GM21526 (cell line): Measurements from ENCODE around the gene LLGL1.
"Not testable (repeated sequence)": the region's sequence is repeated elsewhere in the genome, so short reads cannot be mapped to it uniquely, and the experiment has no call there.

Experiments used
- ATAC-seq: cut with Tn5 transposase; IDR thresholded peaks from one replicate; pipeline ENCODE4 v1.9.1; 2021; ENCODE audit warnings: moderate library complexity; ENCODE audit not compliant: unreplicated experiment, low FRiP score

The LLGL1 gene

DNA sequence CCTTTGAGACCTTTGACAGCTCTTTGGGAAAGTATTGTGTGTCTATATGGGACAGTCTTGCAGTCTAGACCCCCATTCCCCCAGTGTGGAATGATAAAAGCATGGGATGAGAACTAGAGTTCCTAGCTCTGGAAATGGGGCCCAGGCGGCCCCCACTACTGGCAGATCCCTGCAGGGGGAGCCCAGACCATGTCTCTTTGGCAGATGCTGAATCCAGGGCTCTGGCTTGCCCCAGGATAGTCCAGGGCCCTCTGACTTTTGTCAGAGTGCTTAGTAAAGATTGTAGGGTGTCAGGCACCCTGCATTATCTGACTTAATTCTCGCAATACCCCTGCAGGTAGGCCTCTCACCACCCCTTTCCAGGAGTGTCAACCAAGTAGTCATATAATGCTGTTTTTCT is 33.5 kb upstream of the LLGL1 start:
- no peak for ATAC-seq

DNA sequence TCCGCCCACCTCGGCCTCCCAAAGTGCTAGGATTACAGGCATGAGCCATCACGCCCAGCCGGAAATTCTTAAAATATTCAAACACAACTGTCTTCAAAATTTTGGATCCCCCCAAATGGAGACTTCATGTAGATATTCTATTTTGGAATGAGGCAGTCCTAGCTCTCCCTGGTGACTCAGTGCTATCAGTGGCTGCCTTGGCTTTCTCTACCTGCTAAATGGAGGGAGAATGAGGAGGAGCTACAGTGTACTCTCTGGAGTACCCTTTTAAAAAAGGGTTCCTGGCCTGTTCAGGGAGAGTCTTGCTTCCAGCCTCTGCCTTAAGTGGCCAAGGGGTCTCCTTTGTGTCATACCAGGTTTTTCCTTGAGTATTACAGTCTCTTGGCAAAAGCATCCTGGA is 31.0 kb upstream of the LLGL1 start:
- ATAC-seq, result no peak

DNA sequence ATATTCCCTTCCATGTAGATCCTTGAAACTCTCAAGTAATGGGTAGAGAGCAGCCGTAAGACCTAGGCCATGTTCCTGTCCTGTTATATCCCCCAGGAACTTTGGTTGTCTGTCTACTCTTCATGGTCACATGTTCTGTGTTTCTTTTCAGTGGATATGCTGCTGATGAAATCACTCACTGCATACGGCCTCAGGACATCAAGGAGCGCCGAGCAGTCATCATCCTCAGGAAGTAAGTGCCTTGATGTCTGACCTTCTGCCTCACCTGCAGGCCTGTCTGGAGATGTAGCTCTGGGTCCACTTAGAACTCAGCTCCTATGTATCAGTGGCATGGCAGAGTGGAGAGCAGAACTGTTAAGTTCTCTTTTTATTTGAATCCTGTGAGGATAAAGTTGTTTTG is 30.6 kb upstream of the LLGL1 start:
- ATAC-seq, result no peak

DNA sequence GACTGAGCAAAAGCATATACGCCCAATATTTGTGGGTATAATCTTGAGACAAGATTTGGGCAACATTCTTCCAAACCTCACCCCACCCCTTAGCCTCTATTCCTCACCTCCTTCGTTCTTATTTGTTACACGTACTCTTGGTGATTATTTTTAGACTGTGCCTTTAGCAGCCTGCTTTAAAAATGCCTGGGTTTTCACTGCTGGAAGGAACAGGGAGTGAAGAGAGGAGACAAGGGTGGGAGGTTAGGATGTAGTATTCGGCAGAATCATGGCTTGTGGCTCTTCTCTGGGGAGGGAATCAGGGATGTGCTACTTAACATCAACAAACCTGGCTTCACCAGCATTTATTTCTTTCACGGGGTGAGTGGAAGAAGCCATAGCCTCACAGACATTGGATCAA is 30.2 kb upstream of the LLGL1 start:
- no peak for ATAC-seq

DNA sequence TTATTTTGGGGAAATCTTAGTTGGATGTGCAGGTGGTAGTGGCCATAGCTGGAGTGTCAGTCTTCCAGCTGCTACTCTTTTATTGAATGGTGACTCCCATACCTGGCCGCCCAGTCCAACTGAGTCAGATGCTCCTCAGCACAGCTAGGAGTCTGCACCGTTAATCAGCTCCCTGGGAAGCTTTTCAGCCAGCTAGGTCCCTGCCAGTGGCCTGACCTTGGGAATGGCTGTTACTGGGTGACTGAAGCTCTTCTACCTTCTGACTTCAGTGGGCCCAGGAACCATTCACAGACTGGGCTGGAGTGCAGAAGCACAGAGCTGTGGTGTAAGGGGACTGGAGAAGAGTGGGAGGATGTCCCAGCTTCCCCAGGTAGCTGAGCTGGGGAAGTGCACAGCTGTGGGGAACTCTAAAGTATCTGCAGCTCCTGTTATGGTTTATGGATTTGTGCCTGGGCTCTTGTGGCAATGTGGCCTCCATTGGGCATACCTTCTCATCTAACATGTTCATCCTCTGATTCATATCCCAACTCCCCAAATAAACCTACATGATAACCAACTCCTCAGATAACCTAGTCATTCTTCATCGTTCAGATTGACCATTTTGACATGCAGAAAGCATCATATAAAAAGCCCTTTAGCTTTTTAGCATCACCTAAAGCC is 27.8 kb upstream of the LLGL1 start:
- no peak for ATAC-seq

DNA sequence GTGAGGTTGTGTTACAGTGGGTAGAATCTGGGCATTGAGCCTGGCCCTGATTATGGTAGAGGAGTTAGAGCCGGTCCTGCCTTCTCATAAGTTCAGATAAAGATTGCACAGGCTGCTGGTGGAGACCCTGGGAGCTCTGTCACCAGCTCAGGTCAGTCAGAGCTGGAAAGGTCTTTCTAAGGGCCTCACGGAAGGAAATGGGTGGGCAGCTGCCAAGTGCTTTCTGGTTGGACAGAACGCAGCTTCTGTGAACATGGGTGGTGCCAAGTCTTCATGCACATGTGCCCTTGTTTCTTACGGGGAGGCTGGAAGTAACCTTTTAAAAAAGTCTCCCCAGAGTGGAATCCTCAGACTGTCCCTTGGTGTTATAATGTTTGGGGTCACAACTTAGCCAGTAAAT is 26.9 kb upstream of the LLGL1 start:
- ATAC-seq, result no peak

DNA sequence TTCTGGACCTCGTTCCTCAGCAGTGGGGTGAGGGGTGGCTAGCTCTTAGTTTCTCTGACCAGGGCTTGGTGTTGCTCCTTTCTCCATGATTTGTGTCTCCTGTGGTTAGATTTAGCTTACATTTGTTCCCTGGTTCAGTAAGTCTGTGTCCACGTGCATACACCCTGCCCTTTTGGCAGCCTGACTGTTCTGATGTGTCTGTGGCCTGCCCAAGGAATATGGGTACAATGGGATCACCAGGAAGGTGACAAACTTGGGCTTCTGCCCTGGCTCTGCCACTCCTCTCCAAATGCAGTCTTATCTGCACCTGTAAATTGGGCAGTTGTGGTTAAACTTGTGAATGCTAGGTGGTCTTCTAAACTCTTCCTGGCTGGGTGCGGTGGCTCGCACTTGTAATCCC is 24.3 kb upstream of the LLGL1 start:
- ATAC-seq, result no peak

DNA sequence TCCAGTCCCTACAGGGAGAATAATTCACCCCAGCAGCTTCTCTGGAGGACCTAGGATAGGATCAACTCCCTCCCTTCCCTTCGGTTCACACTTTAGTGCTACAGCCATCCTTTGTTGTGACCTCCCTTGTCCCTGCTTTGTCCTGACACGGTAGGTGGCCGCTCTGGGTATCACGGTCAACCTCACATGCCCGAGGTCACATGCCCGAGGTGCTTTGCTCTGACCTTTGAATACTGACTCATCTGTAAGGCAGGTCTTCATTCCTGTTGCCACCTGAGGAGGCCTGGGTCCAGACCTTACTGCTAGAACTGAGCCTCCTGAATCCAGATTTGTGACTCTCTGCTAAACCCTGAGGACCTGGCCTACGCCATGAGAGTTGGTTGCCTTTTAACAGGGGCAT is 22.1 kb upstream of the LLGL1 start:
- ATAC-seq, result no peak

DNA sequence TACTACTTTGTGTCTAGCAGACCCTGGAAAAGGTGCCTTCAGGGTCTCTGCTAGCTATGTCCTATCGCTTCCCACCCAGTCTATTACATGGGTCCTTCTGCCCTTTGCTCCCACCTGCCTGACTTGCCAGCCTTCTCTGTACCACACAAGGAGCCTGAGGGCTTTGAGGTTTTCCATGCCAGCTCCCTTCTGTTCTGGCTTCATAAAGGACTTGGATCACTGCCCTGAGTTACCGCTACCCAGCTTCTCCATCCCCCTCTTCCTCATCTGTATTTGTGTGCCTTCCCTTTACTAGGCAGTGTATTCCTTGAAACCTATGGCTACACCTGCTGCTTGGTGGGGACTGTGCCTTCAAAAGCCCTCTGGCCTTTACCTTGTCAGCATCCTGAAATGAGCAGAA is 19.6 kb upstream of the LLGL1 start:
- no peak for ATAC-seq

DNA sequence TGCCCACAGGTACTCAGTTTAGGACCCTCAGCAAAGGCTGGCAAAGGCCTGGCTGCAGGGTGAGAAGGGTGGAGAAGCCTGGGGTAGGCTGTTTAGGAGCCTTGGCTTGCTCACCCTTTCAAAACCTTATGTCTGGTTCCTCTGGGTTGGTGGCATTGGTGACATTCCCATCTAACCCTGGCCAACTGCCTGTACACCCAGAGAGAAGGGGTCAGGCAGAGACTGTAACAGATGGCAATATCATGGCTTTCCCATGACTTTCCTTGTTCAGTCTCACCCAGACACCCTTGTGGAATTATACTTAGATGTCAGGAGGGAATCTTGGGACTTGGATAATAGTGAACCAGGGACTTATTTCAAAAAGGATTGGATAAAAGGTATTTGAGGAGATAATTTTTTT is 18.5 kb upstream of the LLGL1 start:
- ATAC-seq, result no peak

DNA sequence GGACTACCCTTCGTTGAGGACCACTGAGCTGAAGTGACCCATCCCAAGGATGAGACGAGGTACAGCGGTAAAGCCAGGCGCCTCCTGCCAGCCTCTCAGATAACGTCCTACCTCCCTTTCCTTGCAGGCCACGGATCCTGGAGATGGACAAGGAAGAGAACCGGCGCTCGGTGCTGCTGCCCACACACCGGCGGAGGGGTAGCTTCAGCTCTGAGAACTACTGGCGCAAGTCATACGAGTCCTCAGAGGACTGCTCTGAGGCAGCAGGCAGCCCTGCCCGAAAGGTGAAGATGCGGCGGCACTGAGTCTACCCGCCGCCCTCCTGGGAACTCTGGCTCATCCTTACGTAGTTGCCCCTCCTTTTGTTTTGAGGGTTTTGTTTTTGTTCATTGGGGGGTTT is 17.3 kb upstream of the LLGL1 start:
- no peak for ATAC-seq

DNA sequence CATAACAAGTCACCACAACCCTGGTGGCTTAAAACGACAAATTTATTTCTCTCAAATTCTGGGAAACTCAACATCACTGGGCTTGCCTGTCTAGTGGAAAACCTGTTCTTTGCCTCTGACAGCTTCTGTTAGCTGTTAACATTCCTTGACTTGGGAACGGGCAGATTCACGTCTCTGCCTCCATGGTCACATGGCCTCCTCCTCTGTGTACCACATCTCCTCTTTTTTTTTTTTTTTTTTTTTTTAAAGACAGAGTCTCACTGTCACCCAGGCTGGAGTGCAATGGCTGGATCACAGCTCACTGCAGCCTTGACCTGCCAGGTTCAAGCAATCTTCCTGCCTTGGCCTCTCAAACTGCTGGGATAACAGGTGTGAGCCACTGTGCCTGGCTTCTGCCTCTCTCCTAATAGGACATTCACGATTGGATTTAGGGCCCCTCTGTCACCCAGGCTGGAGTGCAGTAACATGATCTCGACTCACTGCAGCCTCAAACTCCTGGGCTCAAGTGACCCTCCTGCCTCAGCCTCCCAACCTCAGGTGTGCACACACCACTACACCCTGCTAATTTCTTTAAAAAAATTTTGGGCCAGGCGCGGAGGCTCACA is 11.7 kb upstream of the LLGL1 start:
- no peak for ATAC-seq

DNA sequence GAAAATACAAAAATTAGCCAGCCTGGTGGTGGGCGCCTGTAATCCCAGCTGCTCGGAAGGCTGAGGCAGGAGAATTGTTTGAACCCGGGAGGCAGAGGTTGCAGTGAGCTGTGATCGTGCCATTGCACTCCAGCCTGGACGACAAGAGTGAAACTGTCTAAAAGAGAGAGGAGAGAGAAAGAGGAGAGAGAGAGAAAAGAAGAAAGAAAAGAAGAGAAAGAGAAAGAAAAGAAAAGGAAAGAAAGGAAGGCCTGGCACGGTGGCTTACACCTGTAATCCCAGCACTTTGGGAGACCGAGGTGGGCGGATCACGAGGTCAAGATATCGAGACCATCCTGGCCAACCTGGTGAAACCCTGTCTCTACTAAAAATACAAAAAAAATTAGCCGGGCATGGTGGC is 8.5 kb upstream of the LLGL1 start:
- not testable (repeated sequence) for ATAC-seq

DNA sequence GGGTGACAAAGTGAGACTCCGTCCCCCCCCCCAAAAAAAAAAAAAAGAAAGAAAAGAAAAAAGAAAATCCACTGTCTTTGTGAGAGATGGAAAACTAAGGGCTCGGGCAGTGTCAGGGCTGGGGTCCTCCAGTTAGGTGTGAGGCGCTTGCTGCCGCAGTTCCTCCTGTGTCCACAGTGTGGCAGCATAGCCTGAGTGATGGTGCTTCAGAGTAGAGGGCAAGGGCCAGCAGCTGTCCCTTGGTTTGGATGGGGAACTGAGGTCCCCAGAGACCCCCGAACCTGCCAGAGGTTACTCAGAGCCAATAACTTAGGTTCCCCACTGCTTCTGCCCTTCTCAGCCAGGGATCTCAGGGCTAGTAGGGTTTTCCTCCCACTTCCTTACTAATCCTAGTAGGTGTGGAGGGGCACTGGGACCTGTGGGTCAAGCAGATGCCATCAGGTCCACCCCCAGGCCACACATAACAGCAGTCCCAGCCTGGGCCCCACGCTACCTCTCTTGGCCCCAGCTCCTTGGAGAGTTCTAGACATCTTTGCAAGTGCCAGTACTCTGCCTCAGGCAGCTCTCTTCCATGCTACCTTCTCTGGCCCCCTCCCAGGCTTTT is 7.9 kb upstream of the LLGL1 start:
- ATAC-seq, result no peak

DNA sequence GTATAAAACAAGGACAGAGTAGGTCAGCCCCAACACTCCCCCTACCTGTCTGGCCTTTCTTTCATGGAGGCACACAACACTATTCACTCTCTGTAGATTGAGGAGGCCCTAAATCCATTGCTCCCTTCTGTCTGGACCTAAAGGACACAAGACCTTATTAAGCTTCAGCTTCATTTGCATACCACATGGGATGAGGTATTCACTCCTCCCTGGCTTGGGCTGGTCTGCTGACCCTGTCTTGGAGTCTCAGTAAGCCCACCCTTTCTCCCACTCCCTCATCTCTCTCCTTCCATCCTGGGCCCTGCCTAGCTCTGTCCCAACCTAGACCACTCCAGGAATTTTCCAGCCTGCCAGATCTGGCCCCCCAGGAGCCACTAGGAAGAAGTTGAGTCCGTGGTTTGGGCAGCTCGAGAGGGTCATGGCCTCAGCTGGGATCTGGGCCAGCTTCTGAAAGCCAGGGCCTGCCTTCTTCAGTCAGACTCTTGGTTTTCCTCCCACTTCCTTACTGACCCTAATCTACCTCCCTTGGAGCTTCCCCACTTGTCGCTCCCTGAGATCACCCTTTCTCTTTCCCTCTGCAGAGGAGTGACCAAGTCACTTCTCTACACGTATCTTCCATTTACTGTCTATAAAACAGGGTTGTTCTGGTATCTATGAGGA is 6.5 kb upstream of the LLGL1 start:
- ATAC-seq, result no peak

DNA sequence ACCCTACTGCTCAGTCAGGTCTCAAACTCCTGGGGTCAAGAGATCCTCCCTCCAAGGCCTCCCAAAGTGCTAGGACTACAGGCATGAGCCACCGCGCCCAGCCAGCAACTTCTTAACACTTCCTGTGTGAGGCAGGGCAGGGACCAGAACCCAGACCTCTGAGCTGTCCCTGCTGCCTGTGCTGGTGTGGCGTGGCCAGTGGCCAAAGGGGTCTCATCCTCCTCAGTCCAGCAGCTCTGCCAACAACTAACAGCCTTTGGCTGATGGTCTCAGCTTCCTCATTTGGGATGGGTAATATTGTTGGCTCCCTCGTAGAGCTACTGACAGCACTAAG is 1.4 kb upstream of the LLGL1 start:
- ATAC-seq, result no peak

DNA sequence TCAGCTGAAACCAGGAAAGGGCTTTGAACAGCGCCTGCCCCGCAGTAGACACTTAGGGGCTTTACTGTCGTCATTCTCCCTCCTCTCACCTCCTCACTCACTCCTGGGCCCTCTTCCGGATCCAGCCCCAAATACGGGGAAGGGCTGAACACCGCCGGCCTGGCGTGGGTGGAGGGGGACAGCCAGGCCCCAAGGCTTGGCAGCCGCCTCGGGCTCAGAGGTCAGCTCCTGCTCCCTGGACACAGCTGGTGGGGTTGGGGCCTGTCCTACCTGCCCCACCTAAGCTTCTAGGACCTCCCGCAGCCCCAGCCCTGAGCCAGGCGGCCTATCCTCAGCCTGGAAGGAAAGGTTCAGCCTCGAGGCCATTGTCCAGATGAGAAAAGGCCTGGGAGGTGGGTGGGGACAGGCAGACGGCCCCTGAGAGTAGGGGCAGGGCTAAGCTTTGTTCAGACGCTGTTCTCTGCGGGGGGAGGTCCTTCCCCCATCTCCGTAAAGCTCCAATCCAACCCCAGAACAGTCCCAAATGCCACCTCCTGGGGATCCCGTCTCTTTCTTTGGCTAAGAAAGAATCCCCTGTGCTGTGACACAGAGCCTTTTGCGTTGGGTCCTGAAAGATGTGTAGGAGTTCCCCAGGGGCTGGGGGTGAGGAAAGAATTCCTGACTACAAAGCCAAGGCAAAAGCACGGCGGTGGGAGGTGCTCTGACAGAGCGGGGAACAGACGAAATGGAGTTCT is 881 bp upstream of the LLGL1 start:
- no peak for ATAC-seq

DNA sequence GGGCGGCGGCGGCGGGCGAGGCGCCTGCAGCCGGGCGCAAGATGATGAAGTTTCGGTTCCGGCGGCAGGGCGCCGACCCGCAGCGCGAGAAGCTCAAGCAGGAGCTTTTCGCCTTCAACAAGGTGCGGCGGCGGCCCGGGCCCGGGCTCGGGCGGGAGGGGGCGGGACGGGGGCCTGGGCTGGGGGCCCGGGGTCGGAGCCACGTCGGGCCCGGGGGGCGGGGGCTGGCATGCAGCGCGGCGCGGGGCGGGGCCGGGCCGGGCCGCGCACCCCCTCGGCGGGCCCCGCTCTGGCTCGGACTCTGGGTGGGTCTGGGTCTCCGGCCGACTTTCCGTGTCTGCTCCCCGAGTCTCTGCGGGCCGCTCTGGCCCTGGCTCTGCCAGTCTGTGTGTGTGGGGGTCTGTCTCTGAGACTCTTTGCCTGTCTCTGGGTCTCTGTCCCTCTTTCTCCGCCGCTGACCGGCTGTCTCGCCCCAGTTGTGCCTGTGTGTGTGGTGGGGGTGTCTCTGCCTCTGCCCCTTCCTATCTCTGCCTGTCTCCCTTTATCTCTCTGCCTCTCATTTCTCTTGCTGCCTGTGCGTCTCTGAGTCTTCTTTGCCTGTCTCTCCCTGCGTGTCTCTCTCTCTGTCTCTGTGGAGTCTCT is 328 bp downstream of the LLGL1 start:
- peak; percentile 8 for ATAC-seq

DNA sequence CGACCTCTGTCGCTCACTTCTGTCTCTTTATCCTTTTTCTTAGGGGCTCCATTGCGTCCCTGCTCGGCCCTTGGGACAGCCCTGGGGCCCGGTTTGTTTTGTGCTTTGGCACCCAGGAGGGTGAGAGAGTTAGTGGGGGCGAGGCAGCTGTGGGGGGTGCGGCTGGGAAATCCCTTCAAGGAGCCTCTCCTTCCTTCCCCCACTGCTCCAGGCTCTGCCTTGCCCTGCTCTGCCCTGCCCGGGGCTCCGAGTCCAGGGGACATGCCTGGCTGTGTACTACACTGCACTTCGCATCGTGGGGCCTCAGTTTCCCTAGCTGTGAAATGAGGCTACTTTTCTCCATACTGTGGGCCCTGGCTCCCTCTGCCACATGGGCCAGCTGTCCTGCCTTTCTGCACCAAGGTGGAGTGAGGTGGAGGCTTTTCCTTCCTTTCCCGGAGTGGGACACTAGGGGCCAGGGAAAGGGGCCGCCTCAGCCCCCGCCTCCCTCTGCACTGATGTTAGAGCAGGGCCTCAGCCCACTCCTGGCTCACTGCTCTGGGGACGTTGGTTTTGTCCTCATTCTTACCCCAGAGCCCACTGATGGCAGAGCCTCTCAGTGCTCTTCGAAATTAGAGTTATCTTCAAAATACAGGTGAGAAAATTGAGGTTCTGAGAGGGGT is 980 bp downstream of the LLGL1 start:
- ATAC-seq, result no peak

DNA sequence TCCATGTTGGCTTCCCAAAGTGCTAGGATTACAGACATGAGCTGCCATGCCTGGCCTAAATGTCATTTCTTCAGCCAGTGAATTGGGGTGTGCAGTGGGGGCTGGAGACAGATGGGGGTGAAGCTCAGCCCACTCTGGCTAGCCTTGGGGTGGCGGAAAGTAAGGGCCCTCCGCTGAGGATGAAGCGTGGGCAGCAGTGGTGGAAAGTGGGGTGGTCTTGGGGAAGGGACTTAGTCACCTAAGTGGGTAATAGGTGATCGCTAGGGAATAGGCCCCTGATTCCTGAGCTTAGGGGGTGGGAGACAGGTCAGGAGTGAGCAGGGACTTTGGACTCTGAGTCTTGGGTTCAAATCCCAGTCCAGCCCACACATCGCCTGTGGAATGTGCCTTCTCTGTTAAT is 2.2 kb downstream of the LLGL1 start:
- ATAC-seq, result no peak
